Measurements from ENCODE around the gene RNF157. TPM values are rescaled to one million over a fixed set of nuclear protein-coding genes. Genes with fewer than 3 reads are reported as not detected.

The RNF157 gene
- total and polyA plus RNA-seq, 2 experiments from 2014 or later = 5.0 to 8.6 TPM

- TF ChIP-seq EZH2 (IDR thresholded peaks at IDR 0.05; ENCODE audit: borderline replicate concordance) = no peak
- TF ChIP-seq EZH2phosphoT487 (IDR thresholded peaks at IDR 0.05; ENCODE audit: low read depth, severe bottlenecking, unreplicated experiment) = no peak
- no peak for TF ChIP-seq CTCF (IDR thresholded peaks at IDR 0.05; ENCODE audit: poor library complexity)
- H3K4me1 ChIP-seq (ENCODE audit: insufficient read depth) = no peaks in the 10 kb centered on the region
- no peaks in the 10 kb centered on the region for H3K9me3 ChIP-seq (ENCODE audit: low read depth)
- 89% methylated on average over 6 of the region's 6 CpGs for WGBS (ENCODE audit: low lambda C conversion rate, missing lambda C conversion rate)
- H3K4me3 ChIP-seq = no peak overlapping the region
- no peaks in the 10 kb centered on the region for H3K79me2 ChIP-seq
- H3K9me2 ChIP-seq (replicated peaks; ENCODE audit: insufficient read depth) = no peaks in the 10 kb centered on the region
- no peak overlapping the region for H3K27ac ChIP-seq
- no peaks in the 10 kb centered on the region for H3K27me3 ChIP-seq
- H3K36me3 ChIP-seq (replicated peaks; ENCODE audit: insufficient read depth, low read depth) = no peaks in the 10 kb centered on the region
- H3K4me2 ChIP-seq = no peak overlapping the region
- no peaks in the 10 kb centered on the region for H4K20me1 ChIP-seq (ENCODE audit: insufficient read depth, poor library complexity, severe bottlenecking)
- no peak for DNase-seq (ENCODE audit: low spot score)
- H2AFZ ChIP-seq = no peak overlapping the region
Measured at GRCh38 chr17:76179496-76180467, 60.5 kb downstream of the RNF157 start.

GRCh38 chr17:76178124-76178523, 62.2 kb downstream of the RNF157 start:
- H3K79me2 ChIP-seq = no peaks in the 10 kb centered on the region
- no peaks in the 10 kb centered on the region for H4K20me1 ChIP-seq (ENCODE audit: insufficient read depth, poor library complexity, severe bottlenecking)
- DNase-seq (ENCODE audit: low spot score) = no peak
- peaks cover 8% of the 10 kb centered on the region for H3K4me1 ChIP-seq (ENCODE audit: insufficient read depth)
- no peaks in the 10 kb centered on the region for H3K9me2 ChIP-seq (replicated peaks; ENCODE audit: insufficient read depth)
- TF ChIP-seq CTCF (IDR thresholded peaks at IDR 0.05; ENCODE audit: poor library complexity) (no peak), EZH2phosphoT487 (IDR thresholded peaks at IDR 0.05; ENCODE audit: low read depth, severe bottlenecking, unreplicated experiment) (no peak), EZH2 (IDR thresholded peaks at IDR 0.05; ENCODE audit: borderline replicate concordance) (no peak)
- no peaks in the 10 kb centered on the region for H3K27me3 ChIP-seq
- 97% methylated on average over 10 of the region's 10 CpGs for WGBS (ENCODE audit: low lambda C conversion rate, missing lambda C conversion rate)
- H3K36me3 ChIP-seq (replicated peaks; ENCODE audit: insufficient read depth, low read depth) = no peaks in the 10 kb centered on the region
- H2AFZ ChIP-seq = no peak overlapping the region
- H3K27ac ChIP-seq = no peak overlapping the region
- H3K9me3 ChIP-seq (ENCODE audit: low read depth) = no peaks in the 10 kb centered on the region
- no peak overlapping the region for H3K4me3 ChIP-seq
- no peak overlapping the region for H3K4me2 ChIP-seq

GRCh38 chr17:76176701-76177574, 63.4 kb downstream of the RNF157 start:
- 90% methylated on average over 24 of the region's 34 CpGs for WGBS (ENCODE audit: low lambda C conversion rate, missing lambda C conversion rate)
- DNase-seq (ENCODE audit: low spot score) = no peak

More at GRCh38 chr17:76176701-76177574, 63.4 kb downstream of the RNF157 start:
- no peak for TF ChIP-seq EZH2 (IDR thresholded peaks at IDR 0.05; ENCODE audit: borderline replicate concordance)
- TF ChIP-seq CTCF (IDR thresholded peaks at IDR 0.05; ENCODE audit: poor library complexity) = no peak
- TF ChIP-seq EZH2phosphoT487 (IDR thresholded peaks at IDR 0.05; ENCODE audit: low read depth, severe bottlenecking, unreplicated experiment) = no peak
- H3K9me2 ChIP-seq (replicated peaks; ENCODE audit: insufficient read depth) = no peaks in the 10 kb centered on the region
- H3K9me3 ChIP-seq (ENCODE audit: low read depth) = no peaks in the 10 kb centered on the region
- no peak overlapping the region for H2AFZ ChIP-seq
- H3K4me2 ChIP-seq = no peak overlapping the region
- H3K36me3 ChIP-seq (replicated peaks; ENCODE audit: insufficient read depth, low read depth) = no peaks in the 10 kb centered on the region
- H3K27me3 ChIP-seq = no peaks in the 10 kb centered on the region
- H3K4me1 ChIP-seq (ENCODE audit: insufficient read depth) = peaks cover 8% of the 10 kb centered on the region
- H3K79me2 ChIP-seq = no peaks in the 10 kb centered on the region
- no peak overlapping the region for H3K27ac ChIP-seq
- H4K20me1 ChIP-seq (ENCODE audit: insufficient read depth, poor library complexity, severe bottlenecking) = no peaks in the 10 kb centered on the region
- H3K4me3 ChIP-seq = no peak overlapping the region

All from hepatocyte (in vitro differentiated cells).